K562 (cell line): ENCODE data around the gene NTPCR. TPM values are rescaled to one million over a fixed set of nuclear protein-coding genes. Genes with fewer than 3 reads are reported as not detected.

Source experiments
- ATAC-seq: fragments of 200-7000 bp; cut with Tn5 transposase; 3 replicates; pipeline ENCODE4 v1.9.1; 2020; ENCODE audit warnings: moderate library complexity
- BruUV-seq: library from RNA; stranded (reverse); fragments of 400-500 nt; replicated peaks from 2 replicates; lab custom pipeline; 2021; lab: Mats Ljungman, UMichigan
- CTCF ChIA-PET: fragments of 300-600 bp; formaldehyde crosslinking; extraction: SDS; loops from one replicate; lab custom pipeline; 2021; ENCODE audit warnings: low intra/inter-chr PET ratio; lab: Yijun Ruan, JAX
- POLR2A ChIA-PET: fragments of 300-600, 350-650 bp; sonication (Branson Sonifier 250); formaldehyde crosslinking; extraction: SDS; loops from one replicate; lab custom pipeline; 2021; ENCODE audit warnings: antibody characterized with exemption, inconsistent platforms; lab: Yijun Ruan, JAX
- DNase-seq, 4 experiments: peaks; one replicate each; pipeline versions ENCODE4 v3.0.0 to v3.0.0-alpha.2; 2011 to 2018; ENCODE audit warnings: low spot score in 3 of 4, mixed read lengths in 3 of 4; ENCODE audit errors: extremely low read depth in 1 of 4
- FAIRE-seq: peaks from 2 replicates; lab custom pipeline; 2011; peaks lifted over from hg19 to GRCh38; lab: Jason Lieb, UNC
- H2AFZ ChIP-seq: 2 replicates; pipeline ENCODE4 v1.6.0; 2011; ENCODE audit warnings: low read depth, low read length, control low read depth, inconsistent platforms
- H3K27ac ChIP-seq: fragments of 200-600 bp; 3 replicates; pipeline ENCODE4 v1.8.0; 2011; ENCODE audit warnings: low read depth, mild to moderate bottlenecking, control low read depth, inconsistent platforms, low read length, moderate library complexity, mixed read lengths; ENCODE audit errors: extremely low read depth
- H3K27me3 ChIP-seq, 2 experiments: fragments of 300-600 bp in 1 of 2; 2 replicates in 1 of 2; 3 replicates in 1 of 2; pipeline versions ENCODE4 v1.6.0 to v1.8.0; 2011; ENCODE audit warnings: inconsistent platforms in 2 of 2, low read length in 2 of 2, mild to moderate bottlenecking in 1 of 2, mixed read lengths in 1 of 2, moderate library complexity in 1 of 2; ENCODE audit not compliant: control insufficient read depth in 2 of 2, insufficient read depth in 2 of 2
- H3K36me3 ChIP-seq: fragments of 300-600 bp; 3 replicates; pipeline ENCODE4 v1.8.0; 2011; ENCODE audit warnings: mild to moderate bottlenecking, low read length, inconsistent platforms; ENCODE audit not compliant: control insufficient read depth, insufficient read depth
- H3K4me1 ChIP-seq, 2 experiments: fragments of 200-600 bp in 1 of 2; replicated peaks in 1 of 2; 2 replicates in 1 of 2; 3 replicates in 1 of 2; pipeline versions ENCODE4 v1.5.1 to v1.8.0; 2011; ENCODE audit warnings: inconsistent platforms in 2 of 2, low read length in 2 of 2, mild to moderate bottlenecking in 1 of 2, mixed read lengths in 1 of 2, moderate library complexity in 1 of 2; ENCODE audit not compliant: control insufficient read depth in 2 of 2, insufficient read depth in 2 of 2
- H3K4me2 ChIP-seq: 2 replicates; pipeline ENCODE4 v1.6.1; 2011; ENCODE audit warnings: low read length, control low read depth, inconsistent platforms, mixed read lengths; ENCODE audit not compliant: insufficient read depth
- H3K4me3 ChIP-seq: fragments of 200-600 bp; sonication (generic), shearing (Covaris generic); 2 replicates; pipeline ENCODE4 v1.5.1; 2016; ENCODE audit warnings: control low read depth, inconsistent platforms
- H3K79me2 ChIP-seq: fragments of 200-600 bp; 3 replicates; pipeline ENCODE4 v1.8.0; 2011; ENCODE audit warnings: low read length, inconsistent platforms; ENCODE audit not compliant: control insufficient read depth, insufficient read depth
- H3K9ac ChIP-seq, 2 experiments: 2 replicates each; pipeline versions ENCODE4 v1.6.0 to v1.6.1; 2011; ENCODE audit warnings: low read depth in 2 of 2, low read length in 2 of 2, control low read depth in 1 of 2, inconsistent platforms in 1 of 2, mild to moderate bottlenecking in 1 of 2, mixed read lengths in 1 of 2; ENCODE audit not compliant: insufficient read depth in 1 of 2
- H3K9me1 ChIP-seq: one replicate; pipeline ENCODE4 v1.6.0; 2011; ENCODE audit warnings: inconsistent platforms, mild to moderate bottlenecking, low read length, moderate library complexity; ENCODE audit not compliant: control insufficient read depth, insufficient read depth
- H3K9me3 ChIP-seq: replicated peaks from 2 replicates; pipeline ENCODE4 v1.5.1; 2011; ENCODE audit warnings: low read depth, low read length, inconsistent platforms; ENCODE audit not compliant: control insufficient read depth, insufficient read depth
- H4K20me1 ChIP-seq: replicated peaks from 2 replicates; pipeline ENCODE4 v1.6.1; 2011; ENCODE audit warnings: low read length, inconsistent platforms, mixed read lengths; ENCODE audit not compliant: control insufficient read depth, insufficient read depth
- AFF4 ChIP-seq: sonication (generic); formaldehyde crosslinking; IDR thresholded peaks from 2 replicates; pipeline ENCODE4 v1.8.0; 2023; ENCODE audit warnings: mild to moderate bottlenecking, missing genetic modification reagents
- BRD9 ChIP-seq: fragments of 450-650 bp; IDR thresholded peaks from 2 replicates; pipeline ENCODE4 v1.6.1; 2018; ENCODE audit warnings: low read depth; ENCODE audit not compliant: partially characterized antibody
- E2F6 ChIP-seq, 2 experiments: IDR thresholded peaks; 2 replicates each; pipeline ENCODE4 v1.6.1; 2011; ENCODE audit warnings: borderline replicate concordance in 1 of 2, control low read depth in 1 of 2, low read depth in 1 of 2, low read length in 1 of 2, mild to moderate bottlenecking in 1 of 2, mixed read lengths in 1 of 2, moderate library complexity in 1 of 2; ENCODE audit not compliant: insufficient read depth in 1 of 2, insufficient read length in 1 of 2, poor library complexity in 1 of 2, severe bottlenecking in 1 of 2; ENCODE audit errors: extremely low read depth in 1 of 2
- FOSL1 ChIP-seq: fragments of 200-800 bp; sonication (Bioruptor generic); conservative IDR thresholded peaks from 2 replicates; pipeline ENCODE4 v1.6.1; 2016; ENCODE audit warnings: missing genetic modification characterization, missing compliant biosample characterization
- IRF1 ChIP-seq: sonication (generic); formaldehyde crosslinking; IDR thresholded peaks from 2 replicates; pipeline ENCODE4 v1.8.0; 2022; ENCODE audit warnings: missing genetic modification reagents, mild to moderate bottlenecking, borderline replicate concordance
- MEF2D ChIP-seq: conservative IDR thresholded peaks from 2 replicates; pipeline ENCODE4 v1.6.1; 2016; ENCODE audit warnings: low read depth, missing genetic modification characterization, missing compliant biosample characterization
- MLLT1 ChIP-seq, 2 experiments: fragments of 450-650 bp; IDR thresholded peaks; 2 replicates each; pipeline ENCODE4 v1.6.1; 2016
- NFIX ChIP-seq: fragments of 250-450 bp; sonication (Bioruptor Pico); IDR thresholded peaks from 2 replicates; pipeline ENCODE4 v1.4.0; 2020; ENCODE audit warnings: low read depth, mild to moderate bottlenecking, moderate library complexity
- POLR2AphosphoS2 ChIP-seq: IDR thresholded peaks from 2 replicates; pipeline ENCODE4 v1.6.1; 2012; ENCODE audit warnings: low read length, improper control_type of control experiment
- ZNF143 ChIP-seq: sonication (generic); formaldehyde crosslinking; IDR thresholded peaks from 2 replicates; pipeline ENCODE4 v1.9.0; 2022; ENCODE audit warnings: mild to moderate bottlenecking, missing genetic modification reagents
- ZNF23 ChIP-seq: fragments of 250-450 bp; sonication (Bioruptor Pico); IDR thresholded peaks from 2 replicates; pipeline ENCODE4 v1.4.0; 2020; ENCODE audit warnings: mild to moderate bottlenecking
- ZNF3 ChIP-seq: fragments of 250-450 bp; sonication (Bioruptor Pico); IDR thresholded peaks from 2 replicates; pipeline ENCODE4 v1.5.0; 2021; ENCODE audit warnings: mild to moderate bottlenecking, moderate library complexity
- ZNF785 ChIP-seq: fragments of 250-450 bp; sonication (Bioruptor Pico); IDR thresholded peaks from 2 replicates; pipeline ENCODE4 v1.4.0; 2020; ENCODE audit warnings: mild to moderate bottlenecking
- WGBS: fragments of 100-300 bp; shearing (Covaris generic); methylation state at CpG from one replicate; pipeline ENCODE4 v1.1.6; 2016; ENCODE audit warnings: low coverage, mixed read lengths; ENCODE audit not compliant: insufficient coverage; ENCODE audit errors: missing lambda C conversion rate; 5-methylcytosine and 5-hydroxymethylcytosine counted together
- in situ Hi-C: fragments of 300-500 bp; cut with MboI; formaldehyde crosslinking; loops from 4 replicates; pipeline ENCODE4 v1.15.0; 2018; ENCODE audit warnings: inconsistent platforms, mixed read lengths
- intact Hi-C: fragments of 100-400 bp; cut with micrococcal nuclease; formaldehyde crosslinking; loops from 2 replicates; pipeline ENCODE4 v1.14.2; 2022
- polyA plus RNA-seq, 8 experiments: library from polyadenylated mRNA; depleted of rRNA in 4 of 8; stranded (reverse) in 5 of 8; unstranded in 3 of 8; fragments of >200 nt; fragmentation: Nextera tagmentation in 2 of 8; fragmentation: Illumina TruSeq in 1 of 8; extraction: Ambion mirVana in 2 of 8; extraction: Trizol in 1 of 8; gene quantifications; 2 replicates each; pipeline versions ENCODE4 v1.2.1 to v1.2.3, GENCODE V29; 2011 to 2014; ENCODE audit warnings: inconsistent platforms in 1 of 8, missing spikeins in 1 of 8
- total RNA-seq, 7 experiments: library from RNA; depleted of rRNA in 6 of 7; stranded (reverse); fragments of >200 nt in 6 of 7; fragmentation: Illumina TruSeq in 2 of 7; extraction: Trizol in 2 of 7; gene quantifications; 2 replicates each; pipeline versions ENCODE4 v1.2.1 to v1.2.3, GENCODE V29; 2011 to 2021; ENCODE audit warnings: low replicate concordance in 1 of 7

Gene NTPCR
- total and polyA plus RNA-seq, 9 of the 15 experiments (the other 6 are each of a cell fraction or from before 2014, with no cell fraction given): 19.3 to 105 (median 48.8) TPM

GRCh38 chr1:232979558-232979957, 29.1 kb downstream of the NTPCR start (continued):
- TF ChIP-seq AFF4 (CRISPR knock-in tag): no peak
- no peak for TF ChIP-seq ZNF143
- TF ChIP-seq ZNF23 (CRISPR knock-in tag): no peak
- TF ChIP-seq IRF1: no peak

GRCh38 chr1:232980355-232980978, 30.1 kb downstream of the NTPCR start:
- no TSS peak for BruUV-seq

More at GRCh38 chr1:232980355-232980978, 30.1 kb downstream of the NTPCR start:
- DNase-seq (no peak), FAIRE-seq (no peak), ATAC-seq (no peak)
- Histone ChIP-seq H3K9me1 (no peaks in the 10 kb centered on the region), H2AFZ (no peak overlapping the region), H4K20me1 (no peaks in the 10 kb centered on the region), H3K79me2 (no peaks in the 10 kb centered on the region), H3K9ac (no peak overlapping the region), H3K4me1 (peaks cover 0 to 3% of the 10 kb centered on the region in 2 experiments; a peak in 1 of 5 replicates), H3K27me3 (peaks cover 15 to 25% of the 10 kb centered on the region in 2 experiments; a peak in 4 of 5 replicates), H3K36me3 (peaks cover 10% of the 10 kb centered on the region; the same call in 2 of the 3 replicates), H3K27ac (no peak overlapping the region), H3K4me2 (no peak overlapping the region), H3K4me3 (no peak overlapping the region), H3K9me3 (no peaks in the 10 kb centered on the region)
- POLR2A ChIA-PET: interaction anchor here (0.6 to 2.0 kb wide), 3 partner anchors 14 to 21 kb away, joined by 4 to 7 read pairs (median 6); no protein-coding TSS in a partner anchor
- TF ChIP-seq MEF2D (tag) (no peak), FOSL1 (tag) (no peak), NFIX (CRISPR knock-in tag) (no peak), MLLT1 (IDR thresholded peaks at IDR 0.05) (no peak), ZNF3 (no peak), ZNF785 (CRISPR knock-in tag) (no peak), E2F6 (IDR thresholded peaks at IDR 0.05; ENCODE audit: borderline replicate concordance in 1 of 2, extremely low read depth in 1 of 2, insufficient read depth in 1 of 2, insufficient read length in 1 of 2, low read depth in 1 of 2, low read length in 1 of 2, poor library complexity in 1 of 2, severe bottlenecking in 1 of 2) (no peak), BRD9 (no peak), POLR2AphosphoS2 (no peak)
- 50% methylated on average over 13 of the region's 13 CpGs for WGBS
- in situ Hi-C loops (no loop called here), intact Hi-C loops (no loop called here)
- CTCF ChIA-PET: no interaction called here
